HepG2 (cell line): ENCODE results near the gene ATPAF1. TPM values are rescaled to one million over a fixed set of nuclear protein-coding genes. Genes with fewer than 3 reads are reported as not detected.

Source experiments
- ELF4 ChIP-seq: sonication (generic); formaldehyde crosslinking; IDR thresholded peaks from 2 replicates; pipeline ENCODE4 v1.5.0; 2020; ENCODE audit warnings: missing genetic modification reagents, mild to moderate bottlenecking, moderate library complexity, borderline replicate concordance
- ZBTB4 ChIP-seq: sonication (generic); formaldehyde crosslinking; IDR thresholded peaks from 2 replicates; pipeline ENCODE4 v1.4.0; 2020; ENCODE audit warnings: missing genetic modification reagents, mild to moderate bottlenecking, borderline replicate concordance
- ZNF367 ChIP-seq: sonication (generic); formaldehyde crosslinking; IDR thresholded peaks from 2 replicates; pipeline ENCODE4 v1.4.0; 2020; ENCODE audit warnings: missing genetic modification reagents, borderline replicate concordance
- ZNF407 ChIP-seq: sonication (generic); formaldehyde crosslinking; IDR thresholded peaks from one replicate; pipeline ENCODE4 v1.5.1; 2020; ENCODE audit warnings: mild to moderate bottlenecking, missing genetic modification reagents; ENCODE audit errors: not compliant biosample characterization
- ZNF451 ChIP-seq: sonication (generic); formaldehyde crosslinking; IDR thresholded peaks from 2 replicates; pipeline ENCODE4 v1.5.0; 2020; ENCODE audit warnings: mild to moderate bottlenecking, missing genetic modification reagents
- ZNF672 ChIP-seq: sonication (generic); formaldehyde crosslinking; IDR thresholded peaks from 2 replicates; pipeline ENCODE4 v1.8.1; 2022; ENCODE audit warnings: missing genetic modification reagents
- polyA plus RNA-seq, 8 experiments: library from polyadenylated mRNA; depleted of rRNA in 3 of 8; stranded (reverse) in 7 of 8; unstranded in 1 of 8; fragments of >200 nt; fragmentation: Illumina TruSeq in 4 of 8; extraction: Trizol in 4 of 8; gene quantifications; 2 replicates each; pipeline versions ENCODE4 v1.2.1 to v1.2.3, GENCODE V29; 2011 to 2016; ENCODE audit warnings: low read depth in 4 of 8, missing spikeins in 1 of 8, mixed read lengths in 1 of 8; ENCODE audit not compliant: insufficient read depth in 1 of 8
- total RNA-seq, 5 experiments: library from RNA; depleted of rRNA; stranded (reverse); fragments of >200 nt; fragmentation: Illumina TruSeq; extraction: Trizol; gene quantifications; 2 replicates each; pipeline ENCODE4 v1.2.3, GENCODE V29; 2016; ENCODE audit warnings: low read depth in 1 of 5

ATPAF1 gene
- total and polyA plus RNA-seq, 2 of the 13 experiments (the other 11 are each of a cell fraction or from before 2014, with no cell fraction given) = 66.6 to 76.7 TPM

- no peak for TF ChIP-seq ZNF367 (CRISPR knock-in tag)
- no peak for TF ChIP-seq ZNF451
- TF ChIP-seq ELF4 (CRISPR knock-in tag) = no peak
- TF ChIP-seq ZNF407 (CRISPR knock-in tag) = no peak
- TF ChIP-seq ZBTB4 (CRISPR knock-in tag) = no peak
- no peak for TF ChIP-seq ZNF672 (CRISPR knock-in tag)
These were observed 4.5 kb upstream of the ATPAF1 start (continued) for GRCh38 chr1:46672696-46673095.
